GM12878 (cell line): ENCODE data around the gene BCAS3. TPM values are rescaled to one million over a fixed set of nuclear protein-coding genes. Genes with fewer than 3 reads are reported as not detected.

Source experiments
- ATAC-seq: fragments of 200-7000 bp; cut with Tn5 transposase; 3 replicates; pipeline ENCODE4 v1.9.1; 2020; ENCODE audit warnings: mild to moderate bottlenecking, moderate library complexity
- BruUV-seq: library from RNA; stranded (reverse); fragments of 400-500 nt; replicated peaks from 2 replicates; lab custom pipeline; 2021; lab: Mats Ljungman, UMichigan
- CTCF ChIA-PET: fragments of 300-600 bp; sonication (Branson Sonifier 250); formaldehyde crosslinking; extraction: SDS; loops from one replicate; lab custom pipeline; 2021; ENCODE audit warnings: inconsistent platforms; lab: Yijun Ruan, JAX
- POLR2A ChIA-PET: fragments of 350-600 bp; formaldehyde crosslinking; extraction: SDS; loops from one replicate; lab custom pipeline; 2021; ENCODE audit warnings: inconsistent platforms; lab: Charles Lee
- RAD21 ChIA-PET: fragments of 300-600 bp; sonication (Branson Sonifier 250); formaldehyde crosslinking; loops from one replicate; lab custom pipeline; 2023; ENCODE audit warnings: antibody characterized with exemption; ENCODE audit not compliant: unreplicated experiment; lab: Charles Lee
- SMC1A ChIA-PET: fragments of 300-600 bp; sonication (Branson Sonifier 250); formaldehyde crosslinking; loops from one replicate; lab custom pipeline; 2023; ENCODE audit not compliant: unreplicated experiment, uncharacterized antibody; lab: Charles Lee
- DNase-seq: peaks from one replicate; pipeline ENCODE4 v3.0.0-alpha.2; 2011; ENCODE audit warnings: low read depth, low spot score
- FAIRE-seq: peaks from 3 replicates; lab custom pipeline; 2011; peaks lifted over from hg19 to GRCh38; lab: Jason Lieb, UNC
- H2AFZ ChIP-seq: 2 replicates; pipeline ENCODE4 v1.6.0; 2011; ENCODE audit warnings: low read depth, low read length, control low read depth; ENCODE audit not compliant: control insufficient read depth
- H3K27ac ChIP-seq: 2 replicates; pipeline ENCODE4 v1.5.1; 2011; ENCODE audit warnings: control low read depth; ENCODE audit not compliant: control insufficient read depth, insufficient read depth
- H3K27me3 ChIP-seq, 2 experiments: replicated peaks in 1 of 2; 2 replicates each; pipeline versions ENCODE4 v1.6.0 to v1.6.1; 2011; ENCODE audit warnings: low read length in 1 of 2; ENCODE audit not compliant: control insufficient read depth in 2 of 2, insufficient read depth in 2 of 2
- H3K36me3 ChIP-seq, 2 experiments: 2 replicates each; pipeline ENCODE4 v1.5.1; 2011; ENCODE audit warnings: low read length in 1 of 2; ENCODE audit not compliant: control insufficient read depth in 2 of 2, insufficient read depth in 2 of 2
- H3K4me1 ChIP-seq: 2 replicates; pipeline ENCODE4 v1.6.1; 2011; ENCODE audit warnings: mild to moderate bottlenecking, low read length, moderate library complexity, mixed read lengths; ENCODE audit not compliant: control insufficient read depth, insufficient read depth
- H3K4me2 ChIP-seq: 2 replicates; pipeline ENCODE4 v1.6.0; 2011; ENCODE audit warnings: control low read depth; ENCODE audit not compliant: control insufficient read depth, insufficient read depth
- H3K4me3 ChIP-seq: fragments of 200-600 bp; sonication (generic); 2 replicates; pipeline ENCODE4 v1.5.1; 2016
- H3K79me2 ChIP-seq: 2 replicates; pipeline ENCODE4 v1.6.0; 2011; ENCODE audit warnings: low read length; ENCODE audit not compliant: control insufficient read depth, insufficient read depth
- H3K9ac ChIP-seq: 2 replicates; pipeline ENCODE4 v1.8.0; 2011; ENCODE audit warnings: low read length, control low read depth, mixed read lengths; ENCODE audit not compliant: control insufficient read depth, insufficient read depth
- H3K9me3 ChIP-seq: replicated peaks from 3 replicates; pipeline ENCODE4 v1.5.1; 2011; ENCODE audit warnings: mild to moderate bottlenecking, low read length; ENCODE audit not compliant: control insufficient read depth, insufficient read depth
- H4K20me1 ChIP-seq: 2 replicates; pipeline ENCODE4 v1.6.0; 2011; ENCODE audit not compliant: control insufficient read depth, insufficient read depth
- EED ChIP-seq: sonication (generic); IDR thresholded peaks from 2 replicates; pipeline ENCODE4 v1.6.1; 2016; ENCODE audit warnings: antibody characterized with exemption, low read depth
- EGR1 ChIP-seq, 2 experiments: IDR thresholded peaks; 1 replicate in 1 of 2; 2 replicates in 1 of 2; pipeline ENCODE4 v1.6.1; 2011 to 2012; ENCODE audit warnings: low read depth in 2 of 2, low read length in 2 of 2, borderline replicate concordance in 1 of 2, mild to moderate bottlenecking in 1 of 2, moderate library complexity in 1 of 2
- FOXK2 ChIP-seq: fragments of 450-650 bp; IDR thresholded peaks from 2 replicates; pipeline ENCODE4 v1.6.1; 2017; ENCODE audit warnings: mild to moderate bottlenecking, moderate library complexity
- HDAC6 ChIP-seq: fragments of 200-600 bp; sonication (generic); IDR thresholded peaks from one replicate; pipeline ENCODE4 v1.8.0; 2017; ENCODE audit warnings: antibody characterized with exemption; ENCODE audit not compliant: unreplicated experiment
- KLF5 ChIP-seq: fragments of 450-650 bp; IDR thresholded peaks from 2 replicates; pipeline ENCODE4 v1.6.1; 2014; ENCODE audit warnings: mild to moderate bottlenecking; ENCODE audit not compliant: partially characterized antibody
- NFYB ChIP-seq: IDR thresholded peaks from 2 replicates; pipeline ENCODE4 v1.6.1; 2011; ENCODE audit warnings: low read depth, mild to moderate bottlenecking, low read length, improper control_type of control experiment, moderate library complexity; ENCODE audit not compliant: insufficient read depth
- RAD51 ChIP-seq: fragments of 450-650 bp; IDR thresholded peaks from 2 replicates; pipeline ENCODE4 v1.6.1; 2016; ENCODE audit warnings: moderate library complexity, mild to moderate bottlenecking, inconsistent platforms
- SP1 ChIP-seq: IDR thresholded peaks from one replicate; pipeline ENCODE4 v1.6.1; 2011; ENCODE audit warnings: low read depth, low read length
- SREBF1 ChIP-seq: IDR thresholded peaks from 2 replicates; pipeline ENCODE4 v1.6.1; 2012; ENCODE audit warnings: mild to moderate bottlenecking, low read length
- SUPT20H ChIP-seq: IDR thresholded peaks from 2 replicates; pipeline ENCODE4 v1.6.1; 2011; ENCODE audit warnings: low read depth, mild to moderate bottlenecking, low read length, moderate library complexity, borderline replicate concordance; ENCODE audit not compliant: control insufficient read depth
- TCF7 ChIP-seq: IDR thresholded peaks from 2 replicates; pipeline ENCODE4 v1.6.1; 2014; ENCODE audit warnings: antibody characterized with exemption, borderline replicate concordance
- WGBS: methylation state at CpG from one replicate; pipeline ENCODE4 v1.1.6; 2016; ENCODE audit warnings: low lambda C conversion rate; ENCODE audit not compliant: insufficient replicate concordance, insufficient coverage; ENCODE audit errors: missing lambda C conversion rate; 5-methylcytosine and 5-hydroxymethylcytosine counted together
- in situ Hi-C: fragments of 300-500 bp; cut with MboI; formaldehyde crosslinking; loops from 9 replicates; pipeline ENCODE4 v1.14.3; 2018; ENCODE audit warnings: mixed read lengths
- intact Hi-C: fragments of 100-400 bp; cut with micrococcal nuclease; formaldehyde crosslinking; loops from one replicate; pipeline ENCODE4 v1.14.2; 2022; ENCODE audit not compliant: unreplicated experiment
- polyA plus RNA-seq, 11 experiments: library from polyadenylated mRNA; depleted of rRNA in 4 of 11; unstranded in 6 of 11; stranded (reverse) in 5 of 11; fragments of >200 nt; fragmentation: Nextera tagmentation in 4 of 11; fragmentation: Illumina TruSeq in 1 of 11; extraction: Ambion mirVana in 4 of 11; extraction: Trizol in 1 of 11; gene quantifications; 1 replicate in 1 of 11; 2 replicates in 10 of 11; pipeline versions ENCODE4 v1.2.1 to v1.2.3, GENCODE V29; 2011 to 2016; ENCODE audit warnings: inconsistent platforms in 2 of 11, missing spikeins in 2 of 11, low read depth in 1 of 11
- total RNA-seq, 4 experiments: library from RNA; depleted of rRNA in 3 of 4; stranded (reverse); fragments of >200 nt in 3 of 4; fragmentation: Illumina TruSeq in 1 of 4; extraction: Trizol in 1 of 4; gene quantifications; 2 replicates each; pipeline versions ENCODE4 v1.2.1 to v1.2.3, GENCODE V29; 2013 to 2021
- TF ChIP-seq, protein P1 (sequence below): IDR thresholded peaks from 2 replicates; pipeline ENCODE4 v1.6.1; 2012; ENCODE audit warnings: low read depth, low read length, improper control_type of control experiment
- TF ChIP-seq, protein P2 (sequence below): fragments of 450-650 bp; IDR thresholded peaks from 2 replicates; pipeline ENCODE4 v1.6.1; 2017; ENCODE audit warnings: borderline replicate concordance
- TF ChIP-seq, protein P3 (sequence below): fragments of 450-650 bp; IDR thresholded peaks from 2 replicates; pipeline ENCODE4 v1.6.1; 2018; ENCODE audit warnings: borderline replicate concordance, mild to moderate bottlenecking; ENCODE audit not compliant: partially characterized antibody
- TF ChIP-seq, protein P4 (sequence below): fragments of 450-650 bp; IDR thresholded peaks from 2 replicates; pipeline ENCODE4 v1.6.1; 2018; ENCODE audit warnings: mild to moderate bottlenecking, low read depth, moderate library complexity; ENCODE audit not compliant: partially characterized antibody

BCAS3 gene
- total and polyA plus RNA-seq, 10 of the 15 experiments (the other 5 are each of a cell fraction or from before 2014, with no cell fraction given): 2.1 to 11.0 (median 6.6) TPM

DNA sequence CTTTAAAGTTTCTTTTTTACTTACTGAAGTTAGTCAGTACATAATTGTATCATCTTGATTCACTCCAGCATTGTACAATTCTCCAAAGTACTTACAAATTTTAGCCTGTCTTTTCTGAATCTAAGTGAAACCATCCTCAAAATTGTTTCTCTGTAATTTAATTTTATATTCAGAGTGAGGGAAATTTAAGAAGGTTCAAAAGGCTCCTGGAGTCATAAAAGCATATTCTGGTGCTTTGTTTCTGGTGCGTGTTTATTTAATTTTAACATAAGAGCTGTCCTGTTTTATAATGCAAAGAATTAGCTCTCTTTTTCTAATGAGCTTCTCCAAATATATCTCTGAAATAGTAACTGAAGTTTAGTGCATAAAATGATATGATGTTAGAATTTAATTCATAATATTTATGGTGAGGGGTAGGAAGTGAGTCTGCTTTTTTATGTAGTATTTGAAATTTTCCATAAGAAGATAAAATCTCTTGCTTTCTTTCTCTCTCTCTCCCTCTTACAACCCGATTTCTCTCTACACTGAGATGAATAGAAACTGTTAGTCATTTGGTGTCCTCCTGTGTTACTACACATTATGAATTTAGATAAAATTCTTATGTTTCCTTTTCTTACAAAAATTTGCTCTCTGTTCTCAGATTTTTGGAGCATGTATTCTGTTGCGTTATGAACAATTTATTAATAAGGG, 339.8 kb downstream of the BCAS3 start:
- intact Hi-C loops: no loop called here
- in situ Hi-C loops: no loop called here
- ATAC-seq (no peak), FAIRE-seq (no peak), DNase-seq (no peak)
- Histone ChIP-seq H4K20me1 (no peaks in the 10 kb centered on the region), H3K27me3 (no peaks in the 10 kb centered on the region), H3K9ac (no peak overlapping the region), H2AFZ (no peak overlapping the region), H3K4me2 (no peak overlapping the region), H3K27ac (no peak overlapping the region), H3K4me3 (no peak overlapping the region), H3K79me2 (no peaks in the 10 kb centered on the region), H3K36me3 (no peaks in the 10 kb centered on the region), H3K9me3 (no peaks in the 10 kb centered on the region), H3K4me1 (no peaks in the 10 kb centered on the region)
- RAD21 ChIA-PET: no interaction called here
- 63% methylated on average over 3 of the region's 3 CpGs for WGBS
- BruUV-seq: no TSS peak
- POLR2A ChIA-PET: no interaction called here
- CTCF ChIA-PET: no interaction called here
- SMC1A ChIA-PET: interaction anchor here (1.0 to 1.3 kb wide), 2 partner anchors 9 to 10 kb away, joined by 3 to 6 read pairs; no protein-coding TSS in a partner anchor
- no peak for TF ChIP-seq SP1
- TF ChIP-seq SUPT20H: no peak
- no peak for TF ChIP-seq HDAC6
- no peak for TF ChIP-seq TCF7
- TF ChIP-seq EGR1 (IDR thresholded peaks at IDR 0.05; ENCODE audit: borderline replicate concordance in 1 of 2, low read depth in 2 of 2, low read length in 2 of 2): no peak
- TF ChIP-seq FOXK2: no peak
- TF ChIP-seq, protein P1, sequence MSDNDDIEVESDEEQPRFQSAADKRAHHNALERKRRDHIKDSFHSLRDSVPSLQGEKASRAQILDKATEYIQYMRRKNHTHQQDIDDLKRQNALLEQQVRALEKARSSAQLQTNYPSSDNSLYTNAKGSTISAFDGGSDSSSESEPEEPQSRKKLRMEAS: no peak
- no peak for TF ChIP-seq SREBF1
- TF ChIP-seq, protein P2, sequence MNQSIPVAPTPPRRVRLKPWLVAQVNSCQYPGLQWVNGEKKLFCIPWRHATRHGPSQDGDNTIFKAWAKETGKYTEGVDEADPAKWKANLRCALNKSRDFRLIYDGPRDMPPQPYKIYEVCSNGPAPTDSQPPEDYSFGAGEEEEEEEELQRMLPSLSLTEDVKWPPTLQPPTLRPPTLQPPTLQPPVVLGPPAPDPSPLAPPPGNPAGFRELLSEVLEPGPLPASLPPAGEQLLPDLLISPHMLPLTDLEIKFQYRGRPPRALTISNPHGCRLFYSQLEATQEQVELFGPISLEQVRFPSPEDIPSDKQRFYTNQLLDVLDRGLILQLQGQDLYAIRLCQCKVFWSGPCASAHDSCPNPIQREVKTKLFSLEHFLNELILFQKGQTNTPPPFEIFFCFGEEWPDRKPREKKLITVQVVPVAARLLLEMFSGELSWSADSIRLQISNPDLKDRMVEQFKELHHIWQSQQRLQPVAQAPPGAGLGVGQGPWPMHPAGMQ: no peak
- no peak for TF ChIP-seq EED
- TF ChIP-seq, protein P3, sequence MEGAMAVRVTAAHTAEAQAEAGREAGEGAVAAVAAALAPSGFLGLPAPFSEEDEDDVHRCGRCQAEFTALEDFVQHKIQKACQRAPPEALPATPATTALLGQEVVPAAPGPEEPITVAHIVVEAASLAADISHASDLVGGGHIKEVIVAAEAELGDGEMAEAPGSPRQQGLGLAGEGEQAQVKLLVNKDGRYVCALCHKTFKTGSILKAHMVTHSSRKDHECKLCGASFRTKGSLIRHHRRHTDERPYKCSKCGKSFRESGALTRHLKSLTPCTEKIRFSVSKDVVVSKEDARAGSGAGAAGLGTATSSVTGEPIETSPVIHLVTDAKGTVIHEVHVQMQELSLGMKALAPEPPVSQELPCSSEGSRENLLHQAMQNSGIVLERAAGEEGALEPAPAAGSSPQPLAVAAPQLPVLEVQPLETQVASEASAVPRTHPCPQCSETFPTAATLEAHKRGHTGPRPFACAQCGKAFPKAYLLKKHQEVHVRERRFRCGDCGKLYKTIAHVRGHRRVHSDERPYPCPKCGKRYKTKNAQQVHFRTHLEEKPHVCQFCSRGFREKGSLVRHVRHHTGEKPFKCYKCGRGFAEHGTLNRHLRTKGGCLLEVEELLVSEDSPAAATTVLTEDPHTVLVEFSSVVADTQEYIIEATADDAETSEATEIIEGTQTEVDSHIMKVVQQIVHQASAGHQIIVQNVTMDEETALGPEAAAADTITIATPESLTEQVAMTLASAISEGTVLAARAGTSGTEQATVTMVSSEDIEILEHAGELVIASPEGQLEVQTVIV: no peak
- TF ChIP-seq NFYB: no peak
- TF ChIP-seq, protein P4, sequence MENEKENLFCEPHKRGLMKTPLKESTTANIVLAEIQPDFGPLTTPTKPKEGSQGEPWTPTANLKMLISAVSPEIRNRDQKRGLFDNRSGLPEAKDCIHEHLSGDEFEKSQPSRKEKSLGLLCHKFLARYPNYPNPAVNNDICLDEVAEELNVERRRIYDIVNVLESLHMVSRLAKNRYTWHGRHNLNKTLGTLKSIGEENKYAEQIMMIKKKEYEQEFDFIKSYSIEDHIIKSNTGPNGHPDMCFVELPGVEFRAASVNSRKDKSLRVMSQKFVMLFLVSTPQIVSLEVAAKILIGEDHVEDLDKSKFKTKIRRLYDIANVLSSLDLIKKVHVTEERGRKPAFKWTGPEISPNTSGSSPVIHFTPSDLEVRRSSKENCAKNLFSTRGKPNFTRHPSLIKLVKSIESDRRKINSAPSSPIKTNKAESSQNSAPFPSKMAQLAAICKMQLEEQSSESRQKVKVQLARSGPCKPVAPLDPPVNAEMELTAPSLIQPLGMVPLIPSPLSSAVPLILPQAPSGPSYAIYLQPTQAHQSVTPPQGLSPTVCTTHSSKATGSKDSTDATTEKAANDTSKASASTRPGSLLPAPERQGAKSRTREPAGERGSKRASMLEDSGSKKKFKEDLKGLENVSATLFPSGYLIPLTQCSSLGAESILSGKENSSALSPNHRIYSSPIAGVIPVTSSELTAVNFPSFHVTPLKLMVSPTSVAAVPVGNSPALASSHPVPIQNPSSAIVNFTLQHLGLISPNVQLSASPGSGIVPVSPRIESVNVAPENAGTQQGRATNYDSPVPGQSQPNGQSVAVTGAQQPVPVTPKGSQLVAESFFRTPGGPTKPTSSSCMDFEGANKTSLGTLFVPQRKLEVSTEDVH: no peak
- TF ChIP-seq RAD51: no peak
- TF ChIP-seq KLF5: no peak
